HG03469 (cell line): ENCODE measurements around the gene HTR4.
"Not testable (repeated sequence)": the region's sequence is repeated elsewhere in the genome, so short reads cannot be mapped to it uniquely, and the experiment has no call there.

Experiments
- ATAC-seq: cut with Tn5 transposase; IDR thresholded peaks from one replicate; pipeline ENCODE4 v1.9.1; 2021; ENCODE audit warnings: mild to moderate bottlenecking, moderate library complexity, moderate number of reproducible peaks; ENCODE audit not compliant: unreplicated experiment

The HTR4 gene

DNA sequence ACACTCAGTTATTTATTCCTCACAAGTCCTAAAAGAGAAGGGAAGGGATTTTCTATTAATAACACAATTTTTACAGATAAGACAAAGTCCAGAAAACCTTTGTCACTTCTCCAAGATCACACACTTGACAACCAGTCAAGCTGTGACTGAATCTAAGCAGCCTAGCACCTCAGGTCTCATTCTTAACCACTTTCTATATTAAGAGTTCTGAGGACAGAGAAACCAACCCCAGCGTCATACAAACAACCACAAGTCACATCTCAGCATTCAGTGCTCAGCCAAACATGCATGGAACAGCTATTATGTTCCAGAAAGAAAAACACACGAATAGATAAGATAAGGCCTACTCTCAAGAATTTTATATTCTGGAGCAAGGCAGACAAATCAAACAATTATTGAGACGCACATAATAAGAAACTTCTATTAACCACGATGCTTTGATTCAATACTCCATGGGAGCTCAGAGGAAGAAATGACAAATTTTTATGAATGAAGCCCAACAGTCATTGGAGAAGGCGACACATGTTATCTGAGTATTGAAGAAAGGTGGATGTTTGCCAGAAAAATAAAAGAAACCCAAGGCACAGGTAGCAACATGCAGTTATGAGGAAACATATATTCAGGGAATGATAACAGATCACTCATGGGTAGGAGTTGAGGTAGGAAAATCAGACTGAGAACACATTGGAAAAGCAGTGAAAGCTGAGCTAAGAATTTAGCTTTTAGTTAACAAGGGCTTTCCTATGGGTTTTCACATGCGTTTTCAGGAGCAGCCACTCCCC lies 113.1 kb downstream of the HTR4 start:
- no peak for ATAC-seq

DNA sequence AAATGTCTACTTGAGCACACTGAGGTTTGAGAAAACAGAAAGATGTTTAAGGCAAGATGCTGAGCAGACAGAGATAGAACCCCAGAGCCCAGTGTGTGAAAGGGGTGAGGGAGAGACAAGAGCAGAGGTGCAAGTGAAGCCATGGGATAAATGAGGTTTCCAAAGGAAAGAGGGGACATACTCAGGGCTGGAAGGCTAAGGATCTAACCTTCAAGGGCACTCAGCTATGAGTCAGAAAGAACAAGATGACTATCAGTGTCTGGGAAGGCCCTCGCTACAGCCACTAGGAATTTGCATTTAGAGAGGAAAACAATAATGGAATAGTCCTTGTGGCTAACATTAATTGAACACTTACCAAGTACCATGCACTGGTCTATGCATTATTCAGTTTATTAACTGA lies 113.7 kb downstream of the HTR4 start:
- no peak for ATAC-seq

DNA sequence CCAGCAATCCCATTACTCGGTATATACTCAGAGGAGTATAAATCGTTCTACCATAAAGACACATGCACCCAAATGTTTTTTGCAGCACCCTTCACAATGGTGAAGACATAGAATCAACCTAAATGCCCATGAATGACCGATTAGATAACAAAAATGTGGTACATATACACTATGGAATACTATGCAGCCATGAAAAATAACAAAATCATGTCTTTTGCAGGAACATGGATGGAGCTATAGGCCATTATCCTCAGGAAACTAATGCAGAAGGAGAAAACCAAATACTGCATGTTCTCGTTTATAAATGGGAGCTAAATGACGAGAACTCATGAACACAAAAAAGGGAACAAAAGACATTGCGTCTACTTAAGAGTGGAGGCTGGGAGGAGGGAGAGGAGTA lies 114.5 kb downstream of the HTR4 start:
- no peak for ATAC-seq

DNA sequence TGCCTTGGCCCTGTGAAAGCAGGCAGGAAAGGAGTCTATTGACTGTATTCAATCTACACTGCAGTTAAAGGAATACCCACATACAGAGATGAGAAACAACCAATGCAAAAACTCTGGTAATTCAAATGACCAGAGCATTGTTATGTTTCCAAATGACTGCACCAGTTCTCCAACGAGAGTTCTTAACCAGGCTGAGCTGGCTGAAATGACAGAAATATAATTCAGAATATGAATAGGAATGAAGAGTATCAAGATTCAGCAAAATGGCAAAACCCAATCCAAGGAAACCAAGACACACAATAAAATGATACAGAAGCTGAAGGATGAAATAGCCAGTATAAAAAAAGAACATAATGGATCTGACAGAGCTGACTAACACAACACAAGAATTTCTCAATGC lies 119.1 kb downstream of the HTR4 start:
- no peak for ATAC-seq

DNA sequence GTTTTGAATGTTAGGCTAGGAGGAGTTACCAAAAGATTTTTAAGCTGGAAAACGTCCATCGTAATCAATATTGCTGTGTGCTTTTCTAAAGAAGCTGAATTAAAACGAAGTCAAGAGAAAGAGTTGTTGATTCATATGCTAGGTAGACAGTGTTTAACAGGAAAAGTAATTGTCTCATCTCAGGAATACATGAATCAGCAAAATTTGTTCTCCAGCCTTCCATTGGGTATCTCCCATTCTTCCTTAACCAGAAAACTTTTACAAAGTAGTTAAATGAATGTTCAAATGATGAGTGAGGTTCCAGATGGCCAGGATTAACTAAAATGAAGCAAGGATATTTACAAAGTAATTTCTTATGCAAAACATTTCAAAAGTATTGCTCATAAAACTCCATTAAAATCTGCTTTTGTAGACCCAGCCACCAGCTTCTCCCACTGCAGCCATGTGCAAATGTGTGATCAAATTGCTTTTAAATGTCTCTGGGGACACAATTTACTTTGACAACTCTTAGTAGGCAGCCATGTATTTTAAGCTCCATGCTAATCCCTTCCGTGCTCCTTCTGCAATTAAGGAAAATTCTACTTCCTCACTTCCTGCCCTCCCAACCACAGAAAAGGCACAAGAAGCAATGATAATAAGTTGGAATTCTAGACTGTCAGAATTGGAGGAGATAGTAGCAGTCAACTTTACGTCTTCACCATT lies 121.2 kb downstream of the HTR4 start:
- ATAC-seq, result no peak

- ATAC-seq, result not testable (repeated sequence)
Observed at GRCh38 chr5:148529450-148529849, 124.9 kb downstream of the HTR4 start.

DNA sequence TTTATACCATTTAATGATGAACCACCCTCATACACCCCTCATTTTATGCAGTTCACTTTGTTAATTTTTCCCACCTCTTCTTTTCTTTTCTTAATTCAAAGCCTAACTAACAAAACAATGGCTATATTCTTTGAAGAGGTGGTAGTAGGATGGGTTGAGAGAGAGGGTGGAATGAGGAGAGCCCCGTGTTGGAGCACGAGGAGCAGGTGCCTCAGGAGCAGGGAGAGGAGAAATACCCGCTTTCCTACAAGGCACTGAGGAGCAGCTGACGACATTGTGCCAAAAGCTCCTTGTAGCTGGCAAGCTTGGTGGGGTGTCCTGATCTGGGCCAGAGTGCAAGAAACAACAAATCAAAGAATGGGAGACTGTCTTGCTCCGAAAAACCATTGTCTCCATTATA lies 129.6 kb downstream of the HTR4 start:
- ATAC-seq, result no peak

DNA sequence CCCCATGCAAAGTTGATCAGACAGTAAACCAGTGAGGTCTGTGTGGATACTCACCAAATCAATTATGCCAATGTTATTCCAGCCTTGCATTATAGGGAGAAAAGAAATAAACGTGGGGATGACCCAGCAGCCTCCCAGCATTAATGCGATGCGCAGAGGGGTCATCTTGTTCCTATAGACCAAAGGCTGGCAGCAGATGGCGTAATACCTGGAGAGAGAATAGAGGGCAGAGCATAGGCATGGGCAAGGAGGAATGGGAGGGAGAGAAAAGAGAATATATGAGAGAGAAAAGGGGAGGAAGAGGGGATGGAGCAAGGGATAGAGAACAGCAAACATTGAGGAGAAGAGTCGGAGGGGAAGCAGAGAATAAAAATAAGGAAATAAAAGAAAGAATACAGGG lies 131.2 kb downstream of the HTR4 start:
- no peak for ATAC-seq

- no peak for ATAC-seq
Observed at GRCh38 chr5:148515460-148515859, 138.9 kb downstream of the HTR4 start.

DNA sequence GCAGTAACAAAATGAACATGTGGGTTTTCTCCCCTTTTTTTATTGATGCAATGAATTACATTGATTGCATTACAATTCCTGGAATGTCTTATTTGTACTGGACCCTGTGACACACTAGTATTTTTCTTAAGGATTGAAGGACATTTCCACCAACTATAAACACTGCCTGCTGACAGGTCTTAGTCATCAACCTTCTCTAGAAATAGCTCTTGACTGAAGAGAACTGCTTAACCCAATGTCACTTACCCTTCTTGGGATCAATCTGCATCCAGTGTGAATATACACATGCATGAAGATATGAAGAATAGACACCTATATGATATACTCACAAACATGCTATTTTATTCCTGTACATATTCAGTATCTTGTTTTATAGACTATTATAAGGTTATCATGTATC lies 140.0 kb downstream of the HTR4 start:
- ATAC-seq, result no peak

DNA sequence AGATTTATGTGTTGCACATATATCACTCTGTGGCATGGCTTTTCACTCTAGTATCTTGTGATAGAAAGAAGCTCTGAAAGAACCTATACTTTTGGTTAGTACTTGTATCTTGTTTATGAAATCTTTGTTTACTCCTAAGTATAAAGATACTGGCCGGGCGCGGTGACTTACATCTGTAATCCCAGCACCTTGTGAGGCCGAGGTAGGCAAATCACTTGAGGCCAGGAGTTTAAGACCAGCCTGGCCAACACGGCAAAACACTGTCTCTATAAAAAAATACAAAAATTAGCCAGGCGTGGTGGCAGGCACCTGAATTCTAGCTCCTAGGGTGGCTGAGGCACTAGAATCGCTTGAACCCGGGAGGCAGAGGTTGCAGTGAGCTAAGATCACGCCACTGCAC lies 141.8 kb downstream of the HTR4 start:
- no peak for ATAC-seq

GRCh38 chr5:148511810-148512347 lies 142.4 kb downstream of the HTR4 start:
- peak; percentile 94 for ATAC-seq

DNA sequence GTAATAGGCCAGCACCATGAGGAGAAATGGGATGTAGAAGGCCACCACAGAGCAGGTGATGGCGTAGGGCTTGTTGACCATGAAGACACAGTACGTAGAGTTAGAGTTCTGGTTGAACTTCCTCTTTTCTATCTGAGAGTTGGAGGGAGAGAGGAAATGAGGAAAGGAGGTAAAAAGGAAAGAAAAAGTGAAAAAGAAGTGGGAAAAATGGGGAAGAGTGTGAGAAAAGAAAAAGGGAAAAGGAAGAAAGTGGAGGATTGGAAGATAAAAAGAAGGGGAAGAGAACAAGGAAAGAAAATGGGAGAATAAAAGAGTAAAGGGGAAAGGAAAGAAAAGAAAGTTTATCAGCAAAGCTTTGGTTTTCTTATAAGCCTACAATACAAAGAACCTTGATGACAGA lies 144.4 kb downstream of the HTR4 start:
- no peak for ATAC-seq

DNA sequence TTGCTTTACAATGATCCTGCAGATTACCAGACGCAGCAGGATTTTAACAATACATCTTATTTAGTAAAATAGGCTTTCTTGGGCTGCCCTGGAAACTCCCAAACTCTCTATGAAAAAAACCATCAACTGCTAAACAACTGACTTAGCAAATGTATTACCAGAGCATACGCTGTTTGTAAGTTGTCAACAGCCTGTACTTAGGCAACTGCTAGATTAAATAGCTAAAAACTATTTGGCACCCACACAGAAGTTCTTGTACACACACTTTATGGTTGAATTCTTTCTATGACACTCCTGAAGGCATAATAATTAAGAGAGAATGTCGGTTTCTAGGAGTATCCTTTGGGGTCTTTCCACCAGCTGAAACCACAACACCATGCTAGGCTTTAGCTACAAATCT lies 146.7 kb downstream of the HTR4 start:
- no peak for ATAC-seq

- no peak for ATAC-seq
Observed at GRCh38 chr5:148499452-148499851, 154.9 kb downstream of the HTR4 start.

DNA sequence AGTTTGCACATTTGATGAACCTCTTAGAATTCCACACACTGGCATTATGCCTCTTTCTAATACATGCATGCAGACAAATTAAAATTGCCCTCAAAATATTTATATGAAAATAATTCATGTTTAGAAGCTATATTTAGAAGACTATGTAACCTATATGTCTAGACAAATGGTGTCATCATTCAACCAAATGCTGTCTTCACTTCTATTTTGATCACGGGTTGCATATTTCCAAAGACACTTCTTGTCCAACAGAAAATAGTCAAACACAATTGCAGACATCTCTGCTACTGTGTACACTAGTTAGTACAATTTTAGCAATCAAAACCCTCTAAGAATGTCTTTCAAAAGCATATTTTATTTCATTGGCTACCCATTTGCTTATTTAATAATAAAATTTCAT lies 156.6 kb downstream of the HTR4 start:
- ATAC-seq, result no peak

- no peak for ATAC-seq
Observed at GRCh38 chr5:148492351-148492750, 162.0 kb downstream of the HTR4 start.

- ATAC-seq, result no peak
Observed at GRCh38 chr5:148491793-148492184, 162.5 kb downstream of the HTR4 start.

GRCh38 chr5:148491015-148491792 lies 163.1 kb downstream of the HTR4 start:
- no peak for ATAC-seq

- no peak for ATAC-seq
Observed at GRCh38 chr5:148488757-148489156, 165.6 kb downstream of the HTR4 start.

DNA sequence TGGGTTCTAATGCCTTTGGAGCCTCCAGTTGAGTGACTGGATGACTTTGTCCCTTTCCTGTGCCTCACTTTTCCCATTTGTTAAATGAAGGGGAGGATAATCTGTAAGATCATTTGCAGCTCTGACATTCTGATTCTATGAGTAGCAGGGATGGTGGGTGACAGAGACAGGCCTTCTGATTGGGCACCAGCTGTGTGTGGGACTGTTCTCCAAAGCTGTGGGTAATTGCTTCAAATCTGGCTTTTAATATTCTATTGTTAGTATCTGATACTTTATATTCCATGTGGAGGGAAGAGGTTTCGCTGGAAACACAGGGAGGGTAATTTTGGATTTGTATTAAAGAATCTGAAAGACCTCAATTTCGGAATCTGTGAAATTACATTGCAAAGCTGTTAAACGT lies 167.9 kb downstream of the HTR4 start:
- no peak for ATAC-seq

- ATAC-seq, result no peak
Observed at GRCh38 chr5:148484651-148485050, 169.7 kb downstream of the HTR4 start.
